Lower lobe of right lung (tissue), 2 donors: ENCODE measurements around the gene COL4A2. TPM values are rescaled to one million over a fixed set of nuclear protein-coding genes. Genes with fewer than 3 reads are reported as not detected.

Experiments
- ATAC-seq, 2 donors: fragments of 200-7000 bp; cut with Tn5 transposase; one replicate each; pipeline ENCODE4 v1.9.1; 2020 to 2022; ENCODE audit warnings: mild to moderate bottlenecking in 2 of 2, moderate library complexity in 2 of 2
- DNase-seq: peaks from one replicate; pipeline ENCODE4 v3.0.0-alpha.2; 2020
- H3K27ac ChIP-seq: fragments of 200-600 bp; one replicate; pipeline ENCODE4 v1.8.0; 2022
- H3K27me3 ChIP-seq: fragments of 200-600 bp; one replicate; pipeline ENCODE4 v1.8.0; 2022; ENCODE audit warnings: low read depth
- H3K36me3 ChIP-seq: fragments of 200-600 bp; one replicate; pipeline ENCODE4 v1.8.0; 2022; ENCODE audit warnings: mild to moderate bottlenecking
- H3K4me1 ChIP-seq: fragments of 200-600 bp; one replicate; pipeline ENCODE4 v1.8.0; 2022
- H3K4me3 ChIP-seq: fragments of 200-600 bp; one replicate; pipeline ENCODE4 v1.8.0; 2022; ENCODE audit warnings: mild to moderate bottlenecking
- H3K9me3 ChIP-seq: fragments of 200-600 bp; one replicate; pipeline ENCODE4 v1.8.0; 2022
- intact Hi-C: fragments of 100-400 bp; cut with DNase I; formaldehyde crosslinking; loops from one replicate; pipeline ENCODE4 v1.11.0; 2022
- total RNA-seq: library from RNA; stranded (reverse); fragmentation: NEBNext Ultra II Directional; extraction: Animal tissue kit (Norgen Biotek cat#: 25700); gene quantifications from one replicate; pipeline ENCODE4 v1.2.1, GENCODE V29; 2021
- TF ChIP-seq, protein P1 (sequence below): fragments of 200-600 bp; IDR thresholded peaks from one replicate; pipeline ENCODE4 v1.8.0; 2022; ENCODE audit warnings: antibody characterized with exemption, mild to moderate bottlenecking
- donor health status: DM: no; HTN: yes; CAD: no; lungs with severe emphysema.

The COL4A2 gene
- total RNA-seq, 1 donor from 2014 or later, result 185 TPM

GRCh38 chr13:110332750-110333149 lies 25.7 kb downstream of the COL4A2 start:
- Histone ChIP-seq H3K27ac (no peak overlapping the region), H3K9me3 (no peaks in the 10 kb centered on the region), H3K4me1 (peaks cover 23% of the 10 kb centered on the region), H3K4me3 (no peak overlapping the region), H3K36me3 (peaks cover 3% of the 10 kb centered on the region), H3K27me3 (no peaks in the 10 kb centered on the region)
- ATAC-seq (no peak), DNase-seq (no peak)
- TF ChIP-seq, protein P1, sequence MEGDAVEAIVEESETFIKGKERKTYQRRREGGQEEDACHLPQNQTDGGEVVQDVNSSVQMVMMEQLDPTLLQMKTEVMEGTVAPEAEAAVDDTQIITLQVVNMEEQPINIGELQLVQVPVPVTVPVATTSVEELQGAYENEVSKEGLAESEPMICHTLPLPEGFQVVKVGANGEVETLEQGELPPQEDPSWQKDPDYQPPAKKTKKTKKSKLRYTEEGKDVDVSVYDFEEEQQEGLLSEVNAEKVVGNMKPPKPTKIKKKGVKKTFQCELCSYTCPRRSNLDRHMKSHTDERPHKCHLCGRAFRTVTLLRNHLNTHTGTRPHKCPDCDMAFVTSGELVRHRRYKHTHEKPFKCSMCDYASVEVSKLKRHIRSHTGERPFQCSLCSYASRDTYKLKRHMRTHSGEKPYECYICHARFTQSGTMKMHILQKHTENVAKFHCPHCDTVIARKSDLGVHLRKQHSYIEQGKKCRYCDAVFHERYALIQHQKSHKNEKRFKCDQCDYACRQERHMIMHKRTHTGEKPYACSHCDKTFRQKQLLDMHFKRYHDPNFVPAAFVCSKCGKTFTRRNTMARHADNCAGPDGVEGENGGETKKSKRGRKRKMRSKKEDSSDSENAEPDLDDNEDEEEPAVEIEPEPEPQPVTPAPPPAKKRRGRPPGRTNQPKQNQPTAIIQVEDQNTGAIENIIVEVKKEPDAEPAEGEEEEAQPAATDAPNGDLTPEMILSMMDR, result no peak
- intact Hi-C loops, result no loop called here

DNA sequence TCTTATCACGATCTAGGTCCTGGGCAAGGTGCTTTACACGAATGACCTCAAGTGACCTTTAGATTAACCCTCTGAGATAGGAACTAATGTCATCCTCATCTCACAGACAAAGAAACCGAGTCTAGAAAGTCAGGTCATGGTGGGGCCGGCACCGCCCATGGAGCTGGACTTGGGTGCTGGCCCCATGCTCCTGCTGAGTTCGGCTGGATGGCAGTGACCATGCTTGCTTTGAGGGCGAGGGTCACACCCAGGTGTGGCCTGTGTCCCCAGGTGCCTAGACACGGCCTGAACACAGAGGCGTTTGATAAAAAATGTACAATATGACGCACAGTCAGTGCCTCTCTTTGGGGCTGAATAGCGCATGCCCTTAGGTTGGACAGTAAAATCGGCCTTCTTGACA lies 26.8 kb downstream of the COL4A2 start:
- Histone ChIP-seq H3K4me3 (no peak overlapping the region), H3K36me3 (peaks cover 3% of the 10 kb centered on the region), H3K4me1 (peaks cover 33% of the 10 kb centered on the region), H3K9me3 (no peaks in the 10 kb centered on the region), H3K27ac (no peak overlapping the region), H3K27me3 (no peaks in the 10 kb centered on the region)
- ATAC-seq (no peak), DNase-seq (no peak)
- intact Hi-C loops, result no loop called here
- TF ChIP-seq, protein P1, result no peak

- Histone ChIP-seq H3K4me1 (peaks cover 38% of the 10 kb centered on the region), H3K36me3 (peaks cover 3% of the 10 kb centered on the region), H3K9me3 (no peaks in the 10 kb centered on the region), H3K27ac (no peak overlapping the region), H3K27me3 (no peaks in the 10 kb centered on the region), H3K4me3 (no peak overlapping the region)
- TF ChIP-seq, protein P1, result no peak
- intact Hi-C loops, result no loop called here
- no peak for DNase-seq
- ATAC-seq, result no peak
These were observed 27.2 kb downstream of the COL4A2 start for GRCh38 chr13:110334256-110334655.

DNA sequence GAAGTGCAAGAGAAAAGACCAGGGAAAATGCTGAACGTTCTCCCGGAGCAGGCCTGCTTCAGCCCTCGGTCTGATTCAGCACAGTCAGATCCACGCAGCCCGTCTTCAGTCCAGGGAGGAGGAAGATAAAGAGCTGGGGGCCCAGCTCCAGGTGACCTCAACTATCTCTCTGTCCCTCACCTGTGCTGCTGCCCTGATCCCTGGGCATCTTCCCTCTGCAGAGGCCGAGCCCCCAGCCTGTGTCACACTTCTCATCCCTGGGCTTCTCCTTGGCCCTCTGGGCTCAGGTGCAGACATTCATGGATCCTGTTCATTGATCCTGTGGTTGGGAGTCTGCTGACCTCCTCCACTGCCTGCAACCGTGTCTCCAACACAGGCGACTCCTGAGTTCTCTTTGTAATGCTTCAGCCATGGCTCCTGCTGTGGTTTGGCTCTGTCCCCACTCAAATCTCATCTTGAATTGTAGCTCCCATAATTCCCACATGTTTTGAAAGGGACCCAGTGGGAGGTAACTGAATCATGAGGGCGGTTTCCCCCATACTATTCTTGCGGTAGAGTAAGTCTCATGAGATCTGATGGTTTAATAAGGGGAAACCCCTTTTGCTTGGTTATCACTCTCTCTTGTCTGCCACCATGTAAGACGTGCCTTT lies 27.9 kb downstream of the COL4A2 start:
- Histone ChIP-seq H3K4me3 (no peak overlapping the region), H3K9me3 (no peaks in the 10 kb centered on the region), H3K36me3 (peaks cover 3% of the 10 kb centered on the region), H3K4me1 (peaks cover 45% of the 10 kb centered on the region), H3K27me3 (no peaks in the 10 kb centered on the region), H3K27ac (no peak overlapping the region)
- DNase-seq (no peak), ATAC-seq (no peak)
- TF ChIP-seq, protein P1, result no peak
- intact Hi-C loops, result no loop called here

DNA sequence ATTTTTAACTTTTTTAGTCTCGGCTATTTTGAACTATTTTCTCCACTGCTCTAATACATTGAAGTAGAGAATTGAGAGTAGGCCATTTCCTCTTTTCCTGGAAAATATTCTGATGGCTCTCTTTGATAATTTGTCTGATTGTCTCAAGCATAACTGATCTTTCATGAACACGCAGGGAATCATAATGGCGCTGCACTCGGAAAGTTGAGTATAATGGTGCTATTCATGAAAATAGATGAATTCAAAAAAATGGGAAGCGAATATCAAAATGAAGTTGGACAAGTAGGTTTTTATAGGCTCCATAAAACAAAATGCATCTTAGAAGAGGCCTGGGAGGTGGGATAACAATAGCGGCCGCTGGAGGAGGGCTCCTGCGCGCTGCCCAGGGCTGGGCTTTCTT lies 29.0 kb downstream of the COL4A2 start:
- Histone ChIP-seq H3K4me3 (no peak overlapping the region), H3K27me3 (no peaks in the 10 kb centered on the region), H3K9me3 (no peaks in the 10 kb centered on the region), H3K27ac (peak overlapping the region; percentile 76), H3K36me3 (no peaks in the 10 kb centered on the region), H3K4me1 (peaks cover 51% of the 10 kb centered on the region)
- ATAC-seq (no peak), DNase-seq (no peak)
- intact Hi-C loops, result no loop called here
- TF ChIP-seq, protein P1, result no peak
